ENCODE measurements around the gene COL28A1.

The COL28A1 gene

DNA sequence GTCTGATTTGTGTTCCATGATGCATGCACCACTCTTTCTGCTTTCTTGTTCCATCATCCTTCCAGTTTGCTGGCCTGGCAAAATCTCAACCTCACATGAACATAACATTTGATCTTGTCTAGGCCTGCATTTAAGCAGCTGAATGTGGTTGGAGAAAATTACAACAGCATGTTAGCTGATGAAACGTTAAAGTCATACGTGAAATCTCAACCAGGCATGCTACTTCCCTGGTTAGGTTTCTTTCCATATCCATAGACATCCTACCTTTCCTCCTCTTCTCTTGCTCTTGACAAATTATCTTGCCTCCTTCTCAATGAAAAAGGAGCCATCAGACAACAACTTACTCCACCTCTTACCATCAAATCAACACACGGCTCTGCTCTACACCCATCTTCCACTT lies 199.8 kb downstream of the COL28A1 start:
- no peak for DNase-seq (ENCODE audit: low read depth in 3 of 3, low spot score in 1 of 3)

DNA sequence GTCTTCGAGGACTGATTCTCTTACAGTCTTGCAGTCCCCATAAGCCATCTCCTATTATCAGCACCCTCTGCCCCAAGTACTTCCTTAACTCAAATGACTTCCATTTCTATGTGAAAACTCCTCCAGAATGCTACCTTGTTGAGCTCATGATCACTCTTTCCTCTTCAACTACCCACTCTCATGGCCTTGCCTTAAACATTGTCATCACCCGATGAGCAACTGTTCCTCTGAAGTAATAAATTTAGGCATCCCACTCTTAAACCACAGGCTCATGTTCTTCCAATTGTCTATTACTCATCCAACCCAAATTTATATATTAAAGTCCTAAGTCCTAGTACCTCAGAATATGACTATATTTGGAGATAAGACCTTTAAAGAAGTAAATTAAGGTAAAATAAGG lies 200.5 kb downstream of the COL28A1 start:
- DNase-seq (ENCODE audit: low read depth in 3 of 3, low spot score in 1 of 3), result no peak

DNA sequence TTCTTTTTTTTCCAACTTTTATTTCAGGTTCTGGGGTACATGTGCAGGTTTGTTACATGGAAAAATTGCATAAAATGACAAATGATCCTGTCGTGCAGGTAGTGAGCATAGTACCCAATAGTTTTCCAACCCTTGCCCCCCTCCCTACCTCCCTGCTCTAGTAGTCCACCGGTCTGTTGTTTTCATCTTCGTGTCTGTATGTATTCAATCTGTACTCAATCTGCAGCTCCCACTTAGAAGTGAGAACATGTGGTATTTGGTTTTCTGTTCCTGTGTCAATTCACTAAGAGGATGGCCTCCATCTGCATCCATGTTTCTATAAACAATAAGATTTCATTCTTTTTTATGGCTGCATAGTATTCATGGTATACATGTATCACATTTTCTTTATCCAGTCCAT lies 202.1 kb downstream of the COL28A1 start:
- no peak for DNase-seq (ENCODE audit: low read depth in 3 of 3, low spot score in 1 of 3)

DNA sequence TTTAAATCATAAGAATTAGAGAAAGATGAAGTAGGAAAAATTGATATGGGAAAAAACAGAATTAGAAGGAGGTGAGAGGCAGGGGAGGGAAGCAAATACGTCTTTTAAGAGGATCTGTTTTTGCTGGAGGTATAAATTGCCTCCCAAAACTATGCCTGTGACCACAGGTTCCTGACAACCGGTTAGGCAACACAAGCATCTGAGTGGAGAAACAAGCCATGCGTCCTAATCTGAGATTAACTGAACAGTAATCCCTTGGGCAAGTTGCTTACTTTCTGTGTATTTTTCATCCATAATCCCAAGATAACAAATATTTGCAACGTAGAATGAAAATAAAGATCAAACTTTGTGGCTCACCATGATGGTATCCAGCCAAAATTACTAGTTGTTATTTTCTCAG lies 204.2 kb downstream of the COL28A1 start:
- DNase-seq (ENCODE audit: low read depth in 3 of 3, low spot score in 1 of 3), result no peak

DNA sequence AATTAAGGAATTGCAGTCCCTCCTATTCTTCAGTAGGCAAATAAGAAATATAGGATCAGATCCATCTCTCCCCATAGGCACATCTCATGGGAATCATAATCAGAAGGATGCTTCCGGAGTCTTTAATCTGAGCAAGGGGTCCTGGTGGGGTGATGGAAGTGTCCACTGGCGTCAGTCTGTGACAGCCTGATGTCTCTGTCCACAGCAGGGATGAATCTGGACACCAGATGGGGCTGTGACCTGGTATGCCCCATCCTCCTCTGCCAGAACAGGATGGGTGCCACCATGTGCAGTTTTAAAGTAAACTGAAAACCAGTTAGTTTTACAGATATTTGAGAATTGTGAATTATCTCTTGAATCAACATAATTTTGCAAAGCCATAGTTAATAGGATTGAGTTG lies 204.7 kb downstream of the COL28A1 start:
- no peak for DNase-seq (ENCODE audit: low read depth in 3 of 3, low spot score in 1 of 3)

DNA sequence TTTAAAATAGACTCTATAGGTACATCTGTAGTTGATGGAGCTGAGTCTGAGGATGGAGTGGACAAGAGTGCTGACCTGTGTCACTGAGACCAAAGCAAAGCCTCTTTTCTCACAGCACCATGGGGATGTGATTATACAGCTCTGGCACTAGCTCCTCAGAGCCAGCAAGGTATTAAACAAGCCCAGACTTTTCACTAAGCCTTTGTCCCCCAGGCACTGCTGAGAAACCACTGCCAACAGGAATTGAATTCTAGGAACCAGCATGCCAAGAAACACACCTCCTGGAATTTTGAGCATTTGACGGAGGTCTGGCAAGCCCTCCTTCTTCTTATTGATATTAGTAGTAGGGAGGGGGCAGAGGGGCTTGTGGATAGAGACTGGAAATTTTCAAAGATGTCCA lies 206.3 kb downstream of the COL28A1 start:
- DNase-seq (ENCODE audit: low read depth in 3 of 3, low spot score in 1 of 3), result no peak

DNA sequence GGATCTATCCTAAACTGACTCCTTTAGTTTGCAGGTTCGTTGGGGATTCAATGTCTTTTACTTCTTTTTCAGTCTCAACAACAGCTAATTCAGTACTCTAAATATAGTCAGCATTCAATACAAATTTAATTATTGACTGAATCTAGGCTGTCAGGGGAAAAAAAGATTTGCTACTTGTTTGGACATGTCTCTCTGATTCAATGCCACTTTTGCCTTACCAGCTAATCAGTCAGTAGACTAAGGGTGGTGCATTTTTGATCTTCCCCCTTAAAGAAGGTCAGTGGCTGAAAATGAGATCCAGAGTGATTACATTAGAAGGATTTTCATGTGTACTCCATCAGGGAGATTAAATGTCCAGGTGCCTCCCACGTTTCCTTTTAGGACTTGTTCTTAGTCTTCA lies 208.2 kb downstream of the COL28A1 start:
- DNase-seq (ENCODE audit: low read depth in 3 of 3, low spot score in 1 of 3), result no peak

DNA sequence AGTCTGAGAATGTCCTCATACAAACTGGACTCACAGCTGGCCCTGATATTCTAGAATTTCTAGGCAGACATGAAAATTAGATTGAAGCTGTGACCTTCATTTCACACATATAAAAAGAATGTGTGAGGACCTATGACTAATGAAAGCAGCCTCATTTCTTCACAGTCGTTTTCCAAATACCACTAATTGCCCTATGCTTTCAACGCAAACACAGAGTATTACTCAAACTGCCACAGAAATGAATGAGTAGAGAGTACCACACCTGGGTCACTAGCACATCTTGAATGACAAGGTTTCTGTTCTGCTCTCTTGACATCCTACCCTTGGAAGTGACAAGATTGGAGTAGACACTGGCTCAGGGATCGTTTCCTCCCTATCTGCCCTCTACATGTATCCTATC lies 211.0 kb downstream of the COL28A1 start:
- no peak for DNase-seq (ENCODE audit: low read depth in 3 of 3, low spot score in 1 of 3)

DNA sequence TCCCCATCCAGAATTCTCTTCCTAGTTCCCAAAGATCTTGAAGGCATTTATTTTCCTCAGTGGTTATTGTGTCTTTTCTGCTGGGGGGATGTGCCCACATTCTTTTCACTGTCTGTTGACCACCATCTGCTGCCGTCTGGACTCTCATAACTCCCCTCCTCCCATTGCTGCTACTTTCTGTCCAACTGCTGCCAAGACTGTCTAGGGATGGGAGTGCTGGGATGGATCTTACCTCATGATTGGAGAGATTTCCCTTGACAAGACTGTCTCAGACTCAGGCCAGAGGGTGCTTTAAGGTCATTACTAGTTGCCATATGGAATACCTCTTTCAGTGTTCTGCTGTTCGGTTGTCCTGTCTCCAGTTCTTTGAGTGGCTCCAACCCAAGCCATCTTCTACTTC lies 211.8 kb downstream of the COL28A1 start:
- no peak for DNase-seq (ENCODE audit: low read depth in 3 of 3, low spot score in 1 of 3)

DNA sequence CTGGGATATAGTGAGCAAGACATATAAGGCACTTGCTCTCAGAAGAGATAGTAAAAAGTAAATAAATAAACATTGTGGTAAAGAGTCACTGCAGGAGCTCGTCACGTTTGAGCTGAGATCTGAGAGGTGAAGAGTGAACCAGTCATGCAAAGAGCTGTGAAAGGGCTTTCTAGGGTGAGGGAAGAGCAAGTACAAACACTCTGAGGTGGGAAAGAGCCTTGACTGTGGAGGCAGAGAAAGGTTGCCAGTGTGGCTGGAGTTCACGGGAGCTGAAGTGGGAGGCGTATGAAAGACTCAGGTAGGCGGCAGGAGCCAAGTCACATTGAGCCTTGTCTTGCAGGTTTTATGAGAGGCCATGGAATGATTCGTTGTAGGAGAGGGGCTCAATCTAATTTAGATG lies 212.3 kb downstream of the COL28A1 start:
- no peak for DNase-seq (ENCODE audit: low read depth in 3 of 3, low spot score in 1 of 3)

DNA sequence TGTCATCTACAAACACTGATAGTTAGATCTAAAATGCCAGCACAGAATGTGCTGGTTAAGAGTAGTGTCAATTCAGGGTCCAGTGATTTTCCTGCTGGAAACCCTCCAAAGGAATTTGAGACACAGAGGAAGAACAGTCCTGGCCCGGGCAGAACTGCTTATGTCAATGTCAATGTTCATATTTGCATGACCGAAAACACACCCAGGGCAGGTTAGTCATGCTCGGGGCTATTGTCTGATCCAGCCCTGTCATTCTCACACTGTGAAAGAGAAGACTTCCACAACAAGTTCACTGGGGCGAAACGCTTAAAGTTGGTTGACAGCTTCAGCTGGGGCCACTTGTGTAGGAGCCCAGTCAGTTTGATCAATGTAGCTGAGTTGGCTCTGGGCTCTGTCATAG lies 214.0 kb downstream of the COL28A1 start:
- no peak for DNase-seq (ENCODE audit: low read depth in 3 of 3, low spot score in 1 of 3)

DNA sequence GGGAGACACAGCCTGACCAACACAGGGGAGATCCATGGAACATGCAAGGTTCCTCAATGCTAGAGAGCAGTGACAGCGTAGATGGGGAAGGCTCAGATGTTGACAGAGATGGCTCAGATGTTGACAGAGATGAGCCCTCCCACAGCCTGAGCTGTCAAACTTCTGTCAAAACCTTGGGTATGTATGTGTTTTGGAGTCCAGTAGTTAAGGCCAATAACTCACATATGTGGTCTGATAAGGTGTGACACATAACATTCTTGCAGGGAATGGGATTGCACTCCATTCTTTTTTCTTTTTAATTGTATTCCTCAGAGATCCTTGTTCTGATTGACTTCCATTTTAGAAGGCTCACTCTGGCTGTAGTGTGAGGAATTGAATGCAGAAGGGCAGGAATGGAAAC lies 217.1 kb downstream of the COL28A1 start:
- no peak for DNase-seq (ENCODE audit: low read depth in 3 of 3, low spot score in 1 of 3)

DNA sequence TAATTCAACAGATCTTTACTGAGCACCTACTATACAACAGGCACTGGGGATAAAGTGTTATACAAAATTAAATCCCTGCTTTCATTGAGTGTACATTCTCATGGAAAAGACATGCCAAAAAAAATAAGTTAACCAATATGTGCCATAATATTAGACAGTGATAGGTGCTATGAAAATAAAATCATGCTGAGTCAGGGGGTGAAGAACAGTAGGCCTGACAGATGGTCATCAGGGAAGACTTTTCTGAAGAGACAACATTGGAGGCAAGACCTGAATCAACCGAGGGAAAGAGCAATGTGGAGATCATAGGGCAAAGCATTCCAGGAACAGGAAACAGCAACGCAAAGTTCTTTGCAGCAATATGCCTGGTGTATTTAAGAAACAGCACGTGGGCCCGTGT lies 217.8 kb downstream of the COL28A1 start:
- DNase-seq (ENCODE audit: low read depth in 3 of 3, low spot score in 1 of 3), result no peak

DNA sequence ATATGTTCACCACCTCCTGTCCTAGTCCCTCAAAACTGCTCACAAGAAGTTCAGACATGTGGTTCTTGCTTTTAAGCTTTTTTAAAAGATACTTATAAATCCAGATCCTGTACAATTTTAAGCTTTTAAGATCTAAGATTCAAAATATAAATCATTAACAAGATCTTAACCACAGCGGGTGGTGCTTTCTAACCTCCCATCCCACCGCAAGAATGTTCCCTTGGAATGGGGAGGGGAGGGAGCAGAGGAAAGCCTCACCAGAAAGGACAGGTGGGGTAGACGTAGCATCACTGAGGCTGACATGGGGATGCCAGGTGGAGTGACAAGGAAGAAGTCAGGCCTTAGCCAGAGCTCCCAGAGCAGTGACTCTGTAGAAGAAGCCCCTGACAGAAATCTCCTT lies 219.8 kb downstream of the COL28A1 start:
- DNase-seq (ENCODE audit: low read depth in 3 of 3, low spot score in 1 of 3), result no peak

DNA sequence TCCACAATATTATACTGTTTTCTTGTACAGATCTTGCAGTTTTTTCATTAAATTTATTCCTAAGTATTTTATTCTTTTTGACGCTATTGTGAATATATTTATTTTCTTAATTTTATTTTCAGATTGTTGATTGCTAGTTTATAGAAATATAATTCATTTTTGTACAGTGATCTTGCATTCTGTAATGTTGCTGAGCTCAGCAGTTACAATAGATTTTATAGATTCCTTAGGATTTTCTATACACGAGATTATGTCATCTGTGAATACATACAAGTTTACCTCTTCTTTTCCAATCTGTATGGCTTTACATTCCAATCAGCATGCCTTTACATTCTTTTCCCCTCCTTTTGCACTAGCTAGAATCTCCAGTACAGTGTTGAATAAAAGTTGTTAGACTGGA lies 223.3 kb downstream of the COL28A1 start:
- no peak for DNase-seq (ENCODE audit: low read depth in 3 of 3, low spot score in 1 of 3)

DNA sequence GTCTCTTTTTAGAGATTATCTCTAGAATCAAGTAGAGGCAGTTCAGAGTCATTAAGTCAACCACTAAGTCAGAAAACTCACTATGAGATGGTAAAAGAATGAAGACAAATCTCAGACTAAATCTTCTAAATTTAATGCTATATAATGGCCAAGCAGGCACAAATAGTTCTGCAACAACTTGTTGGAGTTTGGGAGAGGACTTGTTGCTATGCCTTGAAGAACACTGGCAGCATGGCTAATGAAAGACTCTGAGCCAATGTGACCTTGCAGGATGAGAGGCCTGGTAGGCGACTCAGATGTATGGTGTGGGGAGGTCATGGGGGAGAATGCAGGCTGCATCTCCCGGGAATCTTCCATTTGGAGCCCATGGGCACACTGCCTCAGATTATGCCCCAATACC lies 224.7 kb downstream of the COL28A1 start:
- no peak for DNase-seq (ENCODE audit: low read depth in 3 of 3, low spot score in 1 of 3)

DNA sequence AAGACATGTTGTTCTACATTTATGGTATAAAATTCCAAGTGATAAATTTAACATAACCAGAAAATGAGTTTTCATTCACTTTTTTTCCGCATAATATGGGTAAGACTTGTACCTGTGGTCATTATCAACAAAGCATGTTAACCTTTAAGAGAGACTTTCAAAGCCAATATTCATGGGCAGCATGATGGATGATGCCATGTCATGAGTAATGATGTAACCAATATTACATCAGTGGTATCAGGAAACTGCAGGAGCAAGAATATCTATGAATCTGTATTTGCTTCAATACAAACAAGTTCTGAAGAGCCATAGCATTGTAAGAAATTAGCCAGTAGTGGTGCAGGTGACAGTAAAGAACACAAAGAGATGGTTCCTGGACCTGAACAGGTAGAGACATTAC lies 226.5 kb downstream of the COL28A1 start:
- no peak for DNase-seq (ENCODE audit: low read depth in 3 of 3, low spot score in 1 of 3)
